ENCODE results near the gene SEMA7A. TPM values are rescaled to one million over a fixed set of nuclear protein-coding genes. Genes with fewer than 3 reads are reported as not detected.

SEMA7A gene
- total RNA-seq, 2 experiments from 2014 or later: 106 to 111 TPM

GRCh38 chr15:74453925-74454763 lies 20.4 kb upstream of the SEMA7A start:
- ChIA-PET POLR2A (no interaction called here), CTCF (interaction anchor here (0.7 kb wide), 1 partner anchor 159 kb away, joined by 3 read pairs; no protein-coding TSS in a partner anchor)

- ChIA-PET CTCF (no interaction called here), POLR2A (no interaction called here)
Measured at GRCh38 chr15:74451861-74452835, 18.4 kb upstream of the SEMA7A start.

- POLR2A ChIA-PET: no interaction called here
- CTCF ChIA-PET: interaction anchor here (1.4 kb wide), 1 partner anchor 69 kb away, joined by 4 read pairs; no protein-coding TSS in a partner anchor
Measured at GRCh38 chr15:74451322-74451721, 17.6 kb upstream of the SEMA7A start.

GRCh38 chr15:74449643-74450205 lies 16.0 kb upstream of the SEMA7A start:
- ChIA-PET POLR2A (no interaction called here), CTCF (interaction anchor here (0.6 to 1.4 kb wide), 3 partner anchors 11 to 356 kb away, joined by 3 to 4 read pairs (median 3); no protein-coding TSS in a partner anchor)

GRCh38 chr15:74449095-74449494 lies 15.3 kb upstream of the SEMA7A start:
- CTCF ChIA-PET: interaction anchor here (0.9 to 1.0 kb wide), 2 partner anchors 11 to 83 kb away, joined by 3 read pairs; no protein-coding TSS in a partner anchor
- POLR2A ChIA-PET: no interaction called here

GRCh38 chr15:74445816-74446763 lies 12.3 kb upstream of the SEMA7A start:
- CTCF ChIA-PET: interaction anchor here (1.0 to 1.1 kb wide), 2 partner anchors 8 to 64 kb away, joined by 3 read pairs; no protein-coding TSS in a partner anchor
- POLR2A ChIA-PET: interaction anchor here (0.6 kb wide), 1 partner anchor 67 kb away, joined by 3 read pairs; no protein-coding TSS in a partner anchor

- ChIA-PET CTCF (interaction anchor here (0.6 to 17.1 kb wide), 3 partner anchors 61 to 221 kb away, joined by 4 to 243 read pairs (median 126); no protein-coding TSS in a partner anchor), POLR2A (no interaction called here)
Measured at GRCh38 chr15:74444106-74445062, 10.6 kb upstream of the SEMA7A start.

- POLR2A ChIA-PET: interaction anchor here (1.2 kb wide), 1 partner anchor 9 kb away, joined by 3 read pairs; no protein-coding TSS in a partner anchor
- CTCF ChIA-PET: interaction anchor here (0.6 to 17.1 kb wide), 3 partner anchors 60 to 223 kb away, joined by 4 to 243 read pairs (median 126); no protein-coding TSS in a partner anchor
Measured at GRCh38 chr15:74443100-74443909, 9.5 kb upstream of the SEMA7A start.

- ChIA-PET POLR2A (interaction anchor here (0.5 to 1.2 kb wide), 2 partner anchors 8 to 16 kb away, joined by 3 read pairs; no protein-coding TSS in a partner anchor), CTCF (interaction anchor here (0.5 to 17.1 kb wide), 4 partner anchors 11 to 419 kb away, joined by 3 to 243 read pairs (median 64); no protein-coding TSS in a partner anchor)
Measured at GRCh38 chr15:74442604-74443003, 8.8 kb upstream of the SEMA7A start.

- POLR2A ChIA-PET: interaction anchor here (1.2 kb wide), 1 partner anchor 8 kb away, joined by 3 read pairs; no protein-coding TSS in a partner anchor
- CTCF ChIA-PET: interaction anchor here (0.5 to 17.1 kb wide), 5 partner anchors 11 to 419 kb away, joined by 3 to 243 read pairs (median 3); no protein-coding TSS in a partner anchor
Measured at GRCh38 chr15:74442063-74442462, 8.3 kb upstream of the SEMA7A start.

- ChIA-PET CTCF (interaction anchor here (0.7 to 17.1 kb wide), 4 partner anchors 10 to 193 kb away, joined by 3 to 243 read pairs (median 64); no protein-coding TSS in a partner anchor), POLR2A (interaction anchor here (0.5 to 0.7 kb wide), 2 partner anchors 41 to 62 kb away, joined by 3 read pairs; no protein-coding TSS in a partner anchor)
Measured at GRCh38 chr15:74441248-74441941, 7.6 kb upstream of the SEMA7A start.

GRCh38 chr15:74438721-74439316 lies 5.1 kb upstream of the SEMA7A start:
- POLR2A ChIA-PET: interaction anchor here (1.2 kb wide), 1 partner anchor 57 kb away, joined by 3 read pairs; no protein-coding TSS in a partner anchor
- CTCF ChIA-PET: interaction anchor here (0.6 to 17.1 kb wide), 11 partner anchors 8 to 178 kb away, joined by 3 to 243 read pairs (median 5); no protein-coding TSS in a partner anchor

- CTCF ChIA-PET: interaction anchor here (0.6 to 17.1 kb wide), 9 partner anchors 9 to 178 kb away, joined by 3 to 243 read pairs (median 5); no protein-coding TSS in a partner anchor
- POLR2A ChIA-PET: no interaction called here
Measured at GRCh38 chr15:74438206-74438605, 4.4 kb upstream of the SEMA7A start.

All from activated CD8-positive, alpha-beta memory T cell treated with anti-CD3 and anti-CD28 coated beads for 36 hours (primary cell).